Measurements from ENCODE around the gene KCNN3.

The KCNN3 gene

GRCh38 chr1:154816369-154816768 is 53.7 kb downstream of the KCNN3 start:
- in situ Hi-C loops (cut with MboI; ENCODE audit: low sequenced_read_pairs, unreplicated experiment), result no loop called here
- no peak for DNase-seq (ENCODE audit: low spot score)
- TF ChIP-seq, protein P1, sequence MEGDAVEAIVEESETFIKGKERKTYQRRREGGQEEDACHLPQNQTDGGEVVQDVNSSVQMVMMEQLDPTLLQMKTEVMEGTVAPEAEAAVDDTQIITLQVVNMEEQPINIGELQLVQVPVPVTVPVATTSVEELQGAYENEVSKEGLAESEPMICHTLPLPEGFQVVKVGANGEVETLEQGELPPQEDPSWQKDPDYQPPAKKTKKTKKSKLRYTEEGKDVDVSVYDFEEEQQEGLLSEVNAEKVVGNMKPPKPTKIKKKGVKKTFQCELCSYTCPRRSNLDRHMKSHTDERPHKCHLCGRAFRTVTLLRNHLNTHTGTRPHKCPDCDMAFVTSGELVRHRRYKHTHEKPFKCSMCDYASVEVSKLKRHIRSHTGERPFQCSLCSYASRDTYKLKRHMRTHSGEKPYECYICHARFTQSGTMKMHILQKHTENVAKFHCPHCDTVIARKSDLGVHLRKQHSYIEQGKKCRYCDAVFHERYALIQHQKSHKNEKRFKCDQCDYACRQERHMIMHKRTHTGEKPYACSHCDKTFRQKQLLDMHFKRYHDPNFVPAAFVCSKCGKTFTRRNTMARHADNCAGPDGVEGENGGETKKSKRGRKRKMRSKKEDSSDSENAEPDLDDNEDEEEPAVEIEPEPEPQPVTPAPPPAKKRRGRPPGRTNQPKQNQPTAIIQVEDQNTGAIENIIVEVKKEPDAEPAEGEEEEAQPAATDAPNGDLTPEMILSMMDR (IDR thresholded peaks at IDR 0.05; ENCODE audit: borderline replicate concordance, control extremely low read depth, extremely low read depth, insufficient read depth, missing control alignments), result no peak

GRCh38 chr1:154813846-154814505 is 56.1 kb downstream of the KCNN3 start:
- in situ Hi-C loops (cut with MboI; ENCODE audit: low sequenced_read_pairs, unreplicated experiment), result no loop called here
- TF ChIP-seq, protein P1 (IDR thresholded peaks at IDR 0.05; ENCODE audit: borderline replicate concordance, control extremely low read depth, extremely low read depth, insufficient read depth, missing control alignments), result no peak
- no peak for DNase-seq (ENCODE audit: low spot score)

- in situ Hi-C loops (cut with MboI; ENCODE audit: low sequenced_read_pairs, unreplicated experiment), result no loop called here
- no peak for DNase-seq (ENCODE audit: low spot score)
Measured at GRCh38 chr1:154813300-154813816, 56.7 kb downstream of the KCNN3 start.

DNA sequence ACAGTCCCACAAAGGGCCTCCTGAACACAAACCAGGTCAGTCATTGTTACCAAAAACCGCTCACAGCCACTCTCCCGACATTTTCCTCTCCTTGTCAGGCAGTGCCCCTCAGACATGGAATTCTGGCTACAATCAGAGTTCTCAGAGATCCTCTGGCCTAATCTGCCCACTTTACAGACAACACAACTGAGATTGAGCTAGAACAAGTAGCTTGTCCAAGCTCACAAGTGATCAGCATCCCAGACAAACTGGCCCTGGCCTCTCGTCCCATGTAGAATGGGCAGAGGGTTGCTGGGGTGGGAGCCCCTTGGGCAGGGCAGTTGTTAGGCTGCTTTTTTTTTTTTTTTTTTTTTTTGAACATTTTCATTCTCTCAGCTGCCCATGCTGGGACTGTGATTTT is 57.2 kb downstream of the KCNN3 start:
- in situ Hi-C loops (cut with MboI; ENCODE audit: low sequenced_read_pairs, unreplicated experiment), result no loop called here
- TF ChIP-seq, protein P1 (IDR thresholded peaks at IDR 0.05; ENCODE audit: borderline replicate concordance, control extremely low read depth, extremely low read depth, insufficient read depth, missing control alignments), result no peak
- no peak for DNase-seq (ENCODE audit: low spot score)

More at GRCh38 chr1:154813300-154813816, 56.7 kb downstream of the KCNN3 start:
- TF ChIP-seq, protein P1 (IDR thresholded peaks at IDR 0.05; ENCODE audit: borderline replicate concordance, control extremely low read depth, extremely low read depth, insufficient read depth, missing control alignments), result no peak

- in situ Hi-C loops (cut with MboI; ENCODE audit: low sequenced_read_pairs, unreplicated experiment), result no loop called here
- TF ChIP-seq, protein P1 (IDR thresholded peaks at IDR 0.05; ENCODE audit: borderline replicate concordance, control extremely low read depth, extremely low read depth, insufficient read depth, missing control alignments), result no peak
- no peak for DNase-seq (ENCODE audit: low spot score)
Measured at GRCh38 chr1:154810571-154810970, 59.5 kb downstream of the KCNN3 start.

GRCh38 chr1:154809436-154810413 is 60.4 kb downstream of the KCNN3 start:
- no peak for DNase-seq (ENCODE audit: low spot score)
- TF ChIP-seq, protein P1 (IDR thresholded peaks at IDR 0.05; ENCODE audit: borderline replicate concordance, control extremely low read depth, extremely low read depth, insufficient read depth, missing control alignments), result no peak

More at GRCh38 chr1:154809436-154810413, 60.4 kb downstream of the KCNN3 start:
- in situ Hi-C loops (cut with MboI; ENCODE audit: low sequenced_read_pairs, unreplicated experiment), result no loop called here

All from GM13976 (cell line).